GM12878 (cell line): ENCODE data around the gene PLCG2. TPM values are rescaled to one million over a fixed set of nuclear protein-coding genes. Genes with fewer than 3 reads are reported as not detected.

Source experiments
- ATAC-seq: fragments of 200-7000 bp; cut with Tn5 transposase; 3 replicates; pipeline ENCODE4 v1.9.1; 2020; ENCODE audit warnings: mild to moderate bottlenecking, moderate library complexity
- BruUV-seq: library from RNA; stranded (reverse); fragments of 400-500 nt; replicated peaks from 2 replicates; lab custom pipeline; 2021; lab: Mats Ljungman, UMichigan
- CTCF ChIA-PET: fragments of 300-600 bp; sonication (Branson Sonifier 250); formaldehyde crosslinking; extraction: SDS; loops from one replicate; lab custom pipeline; 2021; ENCODE audit warnings: inconsistent platforms; lab: Yijun Ruan, JAX
- POLR2A ChIA-PET: fragments of 350-600 bp; formaldehyde crosslinking; extraction: SDS; loops from one replicate; lab custom pipeline; 2021; ENCODE audit warnings: inconsistent platforms; lab: Charles Lee
- RAD21 ChIA-PET: fragments of 300-600 bp; sonication (Branson Sonifier 250); formaldehyde crosslinking; loops from one replicate; lab custom pipeline; 2023; ENCODE audit warnings: antibody characterized with exemption; ENCODE audit not compliant: unreplicated experiment; lab: Charles Lee
- SMC1A ChIA-PET: fragments of 300-600 bp; sonication (Branson Sonifier 250); formaldehyde crosslinking; loops from one replicate; lab custom pipeline; 2023; ENCODE audit not compliant: unreplicated experiment, uncharacterized antibody; lab: Charles Lee
- DNase-seq: peaks from one replicate; pipeline ENCODE4 v3.0.0-alpha.2; 2011; ENCODE audit warnings: low read depth, low spot score
- FAIRE-seq: peaks from 3 replicates; lab custom pipeline; 2011; peaks lifted over from hg19 to GRCh38; lab: Jason Lieb, UNC
- H2AFZ ChIP-seq: 2 replicates; pipeline ENCODE4 v1.6.0; 2011; ENCODE audit warnings: low read depth, low read length, control low read depth; ENCODE audit not compliant: control insufficient read depth
- H3K27ac ChIP-seq: 2 replicates; pipeline ENCODE4 v1.5.1; 2011; ENCODE audit warnings: control low read depth; ENCODE audit not compliant: control insufficient read depth, insufficient read depth
- H3K27me3 ChIP-seq, 2 experiments: replicated peaks in 1 of 2; 2 replicates each; pipeline versions ENCODE4 v1.6.0 to v1.6.1; 2011; ENCODE audit warnings: low read length in 1 of 2; ENCODE audit not compliant: control insufficient read depth in 2 of 2, insufficient read depth in 2 of 2
- H3K36me3 ChIP-seq, 2 experiments: 2 replicates each; pipeline ENCODE4 v1.5.1; 2011; ENCODE audit warnings: low read length in 1 of 2; ENCODE audit not compliant: control insufficient read depth in 2 of 2, insufficient read depth in 2 of 2
- H3K4me1 ChIP-seq: 2 replicates; pipeline ENCODE4 v1.6.1; 2011; ENCODE audit warnings: mild to moderate bottlenecking, low read length, moderate library complexity, mixed read lengths; ENCODE audit not compliant: control insufficient read depth, insufficient read depth
- H3K4me2 ChIP-seq: 2 replicates; pipeline ENCODE4 v1.6.0; 2011; ENCODE audit warnings: control low read depth; ENCODE audit not compliant: control insufficient read depth, insufficient read depth
- H3K4me3 ChIP-seq: fragments of 200-600 bp; sonication (generic); 2 replicates; pipeline ENCODE4 v1.5.1; 2016
- H3K79me2 ChIP-seq: 2 replicates; pipeline ENCODE4 v1.6.0; 2011; ENCODE audit warnings: low read length; ENCODE audit not compliant: control insufficient read depth, insufficient read depth
- H3K9ac ChIP-seq: 2 replicates; pipeline ENCODE4 v1.8.0; 2011; ENCODE audit warnings: low read length, control low read depth, mixed read lengths; ENCODE audit not compliant: control insufficient read depth, insufficient read depth
- H3K9me3 ChIP-seq: replicated peaks from 3 replicates; pipeline ENCODE4 v1.5.1; 2011; ENCODE audit warnings: mild to moderate bottlenecking, low read length; ENCODE audit not compliant: control insufficient read depth, insufficient read depth
- H4K20me1 ChIP-seq: 2 replicates; pipeline ENCODE4 v1.6.0; 2011; ENCODE audit not compliant: control insufficient read depth, insufficient read depth
- ASH2L ChIP-seq: fragments of 300-600, 200-600 bp; sonication (generic); IDR thresholded peaks from 2 replicates; pipeline ENCODE4 v1.6.1; 2017; ENCODE audit warnings: low read depth, mild to moderate bottlenecking, borderline replicate concordance
- CBX5 ChIP-seq: sonication (generic); IDR thresholded peaks from 2 replicates; pipeline ENCODE4 v1.6.1; 2016; ENCODE audit warnings: low read depth, moderate library complexity, mild to moderate bottlenecking, inconsistent platforms
- JUNB ChIP-seq: IDR thresholded peaks from 2 replicates; pipeline ENCODE4 v1.6.1; 2016; ENCODE audit warnings: antibody characterized with exemption, mild to moderate bottlenecking
- KDM1A ChIP-seq: fragments of 200-600 bp; sonication (generic); IDR thresholded peaks from 2 replicates; pipeline ENCODE4 v1.6.1; 2016; ENCODE audit warnings: borderline replicate concordance
- MYC ChIP-seq: IDR thresholded peaks from 2 replicates; pipeline ENCODE4 v1.6.1; 2011; ENCODE audit warnings: mild to moderate bottlenecking, low read length, moderate library complexity, inconsistent platforms; ENCODE audit not compliant: insufficient read depth, insufficient replicate concordance, insufficient read length, severe bottlenecking
- NFIC ChIP-seq: IDR thresholded peaks from 2 replicates; pipeline ENCODE4 v1.6.1; 2012; ENCODE audit warnings: low read depth, mild to moderate bottlenecking, inconsistent platforms, low read length, moderate library complexity
- NRF1 ChIP-seq: conservative IDR thresholded peaks from 2 replicates; pipeline ENCODE4 v1.6.1; 2011; ENCODE audit warnings: mild to moderate bottlenecking, low read depth, low read length, improper control_type of control experiment
- RELA ChIP-seq: fragments of 450-650 bp; IDR thresholded peaks from 2 replicates; pipeline ENCODE4 v1.8.0; 2014; ENCODE audit warnings: borderline replicate concordance; ENCODE audit not compliant: partially characterized antibody
- SMAD1 ChIP-seq: fragments of 450-650 bp; IDR thresholded peaks from 2 replicates; pipeline ENCODE4 v1.6.1; 2018; ENCODE audit warnings: mild to moderate bottlenecking, low read depth; ENCODE audit not compliant: partially characterized antibody
- SMARCA5 ChIP-seq: fragments of 450-650 bp; IDR thresholded peaks from 2 replicates; pipeline ENCODE4 v1.6.1; 2017; ENCODE audit warnings: mild to moderate bottlenecking
- STAT1 ChIP-seq: fragments of 450-650 bp; conservative IDR thresholded peaks from 2 replicates; pipeline ENCODE4 v1.6.1; 2014; ENCODE audit warnings: antibody characterized with exemption, mild to moderate bottlenecking
- SUPT20H ChIP-seq: IDR thresholded peaks from 2 replicates; pipeline ENCODE4 v1.6.1; 2011; ENCODE audit warnings: low read depth, mild to moderate bottlenecking, low read length, moderate library complexity, borderline replicate concordance; ENCODE audit not compliant: control insufficient read depth
- SUZ12 ChIP-seq: fragments of 200-600 bp; sonication (generic); IDR thresholded peaks from one replicate; pipeline ENCODE4 v1.6.1; 2018; ENCODE audit warnings: antibody characterized with exemption, mild to moderate bottlenecking; ENCODE audit not compliant: unreplicated experiment
- TAF1 ChIP-seq: IDR thresholded peaks from 2 replicates; pipeline ENCODE4 v1.6.1; 2011; ENCODE audit warnings: mild to moderate bottlenecking, low read depth, low read length, borderline replicate concordance
- TARDBP ChIP-seq: IDR thresholded peaks from 2 replicates; pipeline ENCODE4 v1.6.1; 2016; ENCODE audit warnings: borderline replicate concordance
- TCF12 ChIP-seq: IDR thresholded peaks from 2 replicates; pipeline ENCODE4 v1.6.1; 2011; ENCODE audit warnings: low read depth, mild to moderate bottlenecking, low read length
- YBX1 ChIP-seq: fragments of 450-650 bp; IDR thresholded peaks from 2 replicates; pipeline ENCODE4 v1.6.1; 2016; ENCODE audit warnings: antibody characterized with exemption
- ZNF217 ChIP-seq: fragments of 450-650 bp; IDR thresholded peaks from 2 replicates; pipeline ENCODE4 v1.6.1; 2017; ENCODE audit warnings: antibody characterized with exemption, mild to moderate bottlenecking
- ZNF384 ChIP-seq: IDR thresholded peaks from 2 replicates; pipeline ENCODE4 v1.6.1; 2012; ENCODE audit warnings: low read depth, mild to moderate bottlenecking, low read length, improper control_type of control experiment, borderline replicate concordance
- WGBS: methylation state at CpG from one replicate; pipeline ENCODE4 v1.1.6; 2016; ENCODE audit warnings: low lambda C conversion rate; ENCODE audit not compliant: insufficient replicate concordance, insufficient coverage; ENCODE audit errors: missing lambda C conversion rate; 5-methylcytosine and 5-hydroxymethylcytosine counted together
- in situ Hi-C: fragments of 300-500 bp; cut with MboI; formaldehyde crosslinking; loops from 9 replicates; pipeline ENCODE4 v1.14.3; 2018; ENCODE audit warnings: mixed read lengths
- intact Hi-C: fragments of 100-400 bp; cut with micrococcal nuclease; formaldehyde crosslinking; loops from one replicate; pipeline ENCODE4 v1.14.2; 2022; ENCODE audit not compliant: unreplicated experiment
- polyA plus RNA-seq, 11 experiments: library from polyadenylated mRNA; depleted of rRNA in 4 of 11; unstranded in 6 of 11; stranded (reverse) in 5 of 11; fragments of >200 nt; fragmentation: Nextera tagmentation in 4 of 11; fragmentation: Illumina TruSeq in 1 of 11; extraction: Ambion mirVana in 4 of 11; extraction: Trizol in 1 of 11; gene quantifications; 1 replicate in 1 of 11; 2 replicates in 10 of 11; pipeline versions ENCODE4 v1.2.1 to v1.2.3, GENCODE V29; 2011 to 2016; ENCODE audit warnings: inconsistent platforms in 2 of 11, missing spikeins in 2 of 11, low read depth in 1 of 11
- total RNA-seq, 4 experiments: library from RNA; depleted of rRNA in 3 of 4; stranded (reverse); fragments of >200 nt in 3 of 4; fragmentation: Illumina TruSeq in 1 of 4; extraction: Trizol in 1 of 4; gene quantifications; 2 replicates each; pipeline versions ENCODE4 v1.2.1 to v1.2.3, GENCODE V29; 2013 to 2021
- TF ChIP-seq, protein P1 (sequence below): fragments of 450-650 bp; IDR thresholded peaks from 2 replicates; pipeline ENCODE4 v1.6.1; 2017; ENCODE audit warnings: antibody characterized with exemption, mild to moderate bottlenecking, moderate library complexity
- TF ChIP-seq, protein P2 (sequence below): fragments of 450-650 bp; IDR thresholded peaks from 2 replicates; pipeline ENCODE4 v1.6.1; 2016; ENCODE audit warnings: mild to moderate bottlenecking

The PLCG2 gene
- total and polyA plus RNA-seq, 10 of the 15 experiments (the other 5 are each of a cell fraction or from before 2014, with no cell fraction given): 47.6 to 256 (median 149) TPM

DNA sequence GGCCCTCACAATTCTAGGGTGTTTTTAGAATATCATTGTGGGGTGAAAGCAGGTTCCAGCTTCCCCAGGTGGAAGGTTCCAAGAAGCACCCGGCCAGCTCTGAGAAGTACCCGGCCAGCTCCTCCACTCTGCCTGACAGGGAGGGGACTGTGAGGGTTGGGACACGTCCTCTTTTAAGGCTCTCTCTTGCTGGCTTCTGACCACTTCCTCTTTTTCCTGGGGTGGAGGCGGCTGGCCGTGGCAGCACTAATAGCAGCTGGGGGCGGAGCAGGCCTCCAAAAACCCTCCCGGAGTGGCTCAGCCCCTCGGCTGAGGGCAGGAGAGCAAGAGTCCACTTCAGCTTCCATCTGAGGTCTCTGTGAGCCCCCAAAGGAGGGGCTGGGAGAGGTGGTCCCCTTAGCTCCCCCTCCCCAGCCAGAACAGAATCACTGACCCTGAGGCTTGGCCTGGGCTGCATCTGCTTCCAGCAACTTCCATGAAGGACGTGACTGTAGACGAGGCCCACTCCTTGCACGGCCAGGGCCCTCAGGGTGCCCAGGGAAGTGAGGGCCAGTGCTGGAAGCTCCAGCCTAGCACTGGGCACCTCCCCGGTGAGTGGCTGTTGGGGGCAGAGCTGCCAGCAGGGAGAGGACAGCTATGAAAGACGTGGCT is 26.7 kb upstream of the PLCG2 start:
- ChIA-PET SMC1A (interaction anchor here (0.7 to 5.5 kb wide), 35 partner anchors 8 to 133 kb away, joined by 3 to 65 read pairs (median 5); partner anchors contain the start of gene PLCG2), CTCF (interaction anchor here (0.7 to 3.1 kb wide), 22 partner anchors 9 to 547 kb away, joined by 3 to 30 read pairs (median 4); partner anchors contain the start of gene PLCG2), RAD21 (interaction anchor here (0.6 to 4.2 kb wide), 42 partner anchors 9 to 349 kb away, joined by 3 to 47 read pairs (median 4); partner anchors contain the start of gene PLCG2), POLR2A (interaction anchor here (0.6 to 3.1 kb wide), 21 partner anchors 11 to 89 kb away, joined by 3 to 22 read pairs (median 4); partner anchors contain the start of gene PLCG2)
- intact Hi-C loops: no loop called here
- peak overlapping the region; percentile 62 for H3K4me2 ChIP-seq
- peak; percentile 72 for DNase-seq
- H4K20me1 ChIP-seq: no peaks in the 10 kb centered on the region
- no TSS peak for BruUV-seq
- H3K4me3 ChIP-seq: peak overlapping the region; percentile 54; the same call in 1 of the 2 replicates
- H3K27ac ChIP-seq: peak overlapping the region; percentile 68
- no peaks in the 10 kb centered on the region; the same call in 1 of the 2 replicates for H3K79me2 ChIP-seq
- peak; percentile 82 for FAIRE-seq
- H3K9ac ChIP-seq: peak overlapping the region; percentile 38
- peaks cover 46% of the 10 kb centered on the region for H3K4me1 ChIP-seq
- WGBS: 4% methylated on average over 13 of the region's 13 CpGs
- H3K36me3 ChIP-seq: 0 out of 4 replicates have a peak, but pooled peaks cover 0 to 2% of the 10 kb centered on the region in 2 experiments
- peak overlapping the region; percentile 71 for H2AFZ ChIP-seq
- no peaks in the 10 kb centered on the region for H3K27me3 ChIP-seq
- peak; percentile 97 for ATAC-seq
- in situ Hi-C loops: no loop called here
- H3K9me3 ChIP-seq: no peaks in the 10 kb centered on the region
- TF ChIP-seq RELA (no peak), TAF1 (peak; percentile 54; the same call in 1 of the 2 replicates), TARDBP (no peak), YBX1 (no peak), SMAD1 (no peak), JUNB (no peak), ZNF217 (no peak), CBX5 (no peak), STAT1 (no peak), ZNF384 (0 out of 2 replicates have a peak, but pooled peaks have one; percentile 23), ASH2L (no peak), NRF1 (no peak), TCF12 (peak; percentile 75; the same call in 1 of the 2 replicates), KDM1A (no peak), MYC (no peak), SMARCA5 (no peak), SUZ12 (no peak), NFIC (no peak), SUPT20H (no peak)
- TF ChIP-seq, protein P1, sequence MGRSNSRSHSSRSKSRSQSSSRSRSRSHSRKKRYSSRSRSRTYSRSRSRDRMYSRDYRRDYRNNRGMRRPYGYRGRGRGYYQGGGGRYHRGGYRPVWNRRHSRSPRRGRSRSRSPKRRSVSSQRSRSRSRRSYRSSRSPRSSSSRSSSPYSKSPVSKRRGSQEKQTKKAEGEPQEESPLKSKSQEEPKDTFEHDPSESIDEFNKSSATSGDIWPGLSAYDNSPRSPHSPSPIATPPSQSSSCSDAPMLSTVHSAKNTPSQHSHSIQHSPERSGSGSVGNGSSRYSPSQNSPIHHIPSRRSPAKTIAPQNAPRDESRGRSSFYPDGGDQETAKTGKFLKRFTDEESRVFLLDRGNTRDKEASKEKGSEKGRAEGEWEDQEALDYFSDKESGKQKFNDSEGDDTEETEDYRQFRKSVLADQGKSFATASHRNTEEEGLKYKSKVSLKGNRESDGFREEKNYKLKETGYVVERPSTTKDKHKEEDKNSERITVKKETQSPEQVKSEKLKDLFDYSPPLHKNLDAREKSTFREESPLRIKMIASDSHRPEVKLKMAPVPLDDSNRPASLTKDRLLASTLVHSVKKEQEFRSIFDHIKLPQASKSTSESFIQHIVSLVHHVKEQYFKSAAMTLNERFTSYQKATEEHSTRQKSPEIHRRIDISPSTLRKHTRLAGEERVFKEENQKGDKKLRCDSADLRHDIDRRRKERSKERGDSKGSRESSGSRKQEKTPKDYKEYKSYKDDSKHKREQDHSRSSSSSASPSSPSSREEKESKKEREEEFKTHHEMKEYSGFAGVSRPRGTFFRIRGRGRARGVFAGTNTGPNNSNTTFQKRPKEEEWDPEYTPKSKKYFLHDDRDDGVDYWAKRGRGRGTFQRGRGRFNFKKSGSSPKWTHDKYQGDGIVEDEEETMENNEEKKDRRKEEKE: no peak
- TF ChIP-seq, protein P2, sequence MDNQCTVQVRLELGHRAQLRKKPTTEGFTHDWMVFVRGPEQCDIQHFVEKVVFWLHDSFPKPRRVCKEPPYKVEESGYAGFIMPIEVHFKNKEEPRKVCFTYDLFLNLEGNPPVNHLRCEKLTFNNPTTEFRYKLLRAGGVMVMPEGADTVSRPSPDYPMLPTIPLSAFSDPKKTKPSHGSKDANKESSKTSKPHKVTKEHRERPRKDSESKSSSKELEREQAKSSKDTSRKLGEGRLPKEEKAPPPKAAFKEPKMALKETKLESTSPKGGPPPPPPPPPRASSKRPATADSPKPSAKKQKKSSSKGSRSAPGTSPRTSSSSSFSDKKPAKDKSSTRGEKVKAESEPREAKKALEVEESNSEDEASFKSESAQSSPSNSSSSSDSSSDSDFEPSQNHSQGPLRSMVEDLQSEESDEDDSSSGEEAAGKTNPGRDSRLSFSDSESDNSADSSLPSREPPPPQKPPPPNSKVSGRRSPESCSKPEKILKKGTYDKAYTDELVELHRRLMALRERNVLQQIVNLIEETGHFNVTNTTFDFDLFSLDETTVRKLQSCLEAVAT: no peak
